HCT116 (cell line): ENCODE measurements around the gene UBE3C. TPM values are rescaled to one million over a fixed set of nuclear protein-coding genes. Genes with fewer than 3 reads are reported as not detected.

Source experiments
- ATAC-seq: fragments of 200-7000 bp; cut with Tn5 transposase; 2 replicates; pipeline ENCODE4 v1.9.1; 2020; ENCODE audit warnings: mild to moderate bottlenecking, moderate library complexity
- BruUV-seq: library from RNA; stranded (reverse); fragments of 400-500 nt; replicated peaks from 2 replicates; lab custom pipeline; 2021; lab: Mats Ljungman, UMichigan
- CTCF ChIA-PET: fragments of 300-600 bp; sonication (Branson Sonifier 250); formaldehyde crosslinking; loops from one replicate; lab custom pipeline; 2021; ENCODE audit warnings: antibody characterized with exemption; lab: Charles Lee
- POLR2A ChIA-PET: fragments of 300-600, 350-600 bp; sonication (Branson Sonifier 250); formaldehyde crosslinking; loops from one replicate; lab custom pipeline; 2021; ENCODE audit warnings: antibody characterized with exemption; lab: Charles Lee
- RAD21 ChIA-PET, 2 experiments: fragments of 300-600 bp; sonication (Branson Sonifier 250); formaldehyde crosslinking; loops; one replicate each; lab custom pipeline; 2023; ENCODE audit warnings: low total read pairs in 2 of 2; ENCODE audit not compliant: uncharacterized antibody in 2 of 2, unreplicated experiment in 2 of 2, low non-redundant PET in 1 of 2; lab: Charles Lee
- DNase-seq: peaks from one replicate; pipeline ENCODE4 v3.0.0-alpha.2; 2010; ENCODE audit warnings: low read depth, low spot score
- H2AFZ ChIP-seq: fragments of 200-600 bp; shearing (Covaris generic), sonication (generic); 2 replicates; pipeline ENCODE4 v1.6.1; 2017; ENCODE audit warnings: low read depth, mixed run types, mixed read lengths, antibody characterized with exemption, low read length; ENCODE audit not compliant: poor library complexity, severe bottlenecking
- H3K27ac ChIP-seq: 2 replicates; pipeline ENCODE4 v1.5.1; 2012; ENCODE audit warnings: low read depth, low read length
- H3K27me3 ChIP-seq: fragments of 200-600 bp; sonication (generic); 2 replicates; pipeline ENCODE4 v1.6.1; 2016; ENCODE audit warnings: mixed run types, low read length, mixed read lengths; ENCODE audit not compliant: insufficient read depth
- H3K36me3 ChIP-seq, 2 experiments: fragments of 200-500 bp in 1 of 2; fragments of 200-600 bp in 1 of 2; sonication (Bioruptor generic) in 1 of 2; sonication (generic) in 1 of 2; 2 replicates each; pipeline versions ENCODE4 v1.5.1 to v1.6.1; 2014 to 2016; ENCODE audit warnings: low read length in 2 of 2, inconsistent platforms in 1 of 2, mixed read lengths in 1 of 2, mixed run types in 1 of 2; ENCODE audit not compliant: insufficient read depth in 2 of 2, control insufficient read depth in 1 of 2
- H3K4me1 ChIP-seq, 2 experiments: fragments of 200-600 bp in 1 of 2; sonication (generic) in 1 of 2; 2 replicates each; pipeline versions ENCODE4 v1.5.1 to v1.6.1; 2012 to 2017; ENCODE audit warnings: low read length in 2 of 2, inconsistent platforms in 1 of 2, mild to moderate bottlenecking in 1 of 2, mixed read lengths in 1 of 2, mixed run types in 1 of 2, moderate library complexity in 1 of 2; ENCODE audit not compliant: insufficient read depth in 2 of 2, control insufficient read depth in 1 of 2
- H3K4me2 ChIP-seq: fragments of 200-600 bp; sonication (generic); 2 replicates; pipeline ENCODE4 v1.6.1; 2017; ENCODE audit warnings: mixed run types, low read length, mixed read lengths
- H3K4me3 ChIP-seq, 2 experiments: fragments of 200-600 bp in 1 of 2; sonication (generic) in 1 of 2; replicated peaks in 1 of 2; 2 replicates each; pipeline ENCODE4 v1.5.1; 2011 to 2016; ENCODE audit warnings: low read length in 2 of 2, control low read depth in 1 of 2, low read depth in 1 of 2, mild to moderate bottlenecking in 1 of 2, mixed read lengths in 1 of 2, mixed run types in 1 of 2
- H3K79me2 ChIP-seq: fragments of 200-600 bp; sonication (generic); 2 replicates; pipeline ENCODE4 v1.6.1; 2017; ENCODE audit warnings: mild to moderate bottlenecking, mixed run types, low read length, moderate library complexity, mixed read lengths; ENCODE audit not compliant: insufficient read depth
- H3K9ac ChIP-seq: fragments of 200-600 bp; sonication (generic); 2 replicates; pipeline ENCODE4 v1.6.1; 2016; ENCODE audit warnings: low read length, mixed read lengths
- H3K9me2 ChIP-seq: fragments of 200-600 bp; sonication (generic), shearing (Covaris generic); 2 replicates; pipeline ENCODE4 v1.6.1; 2017; ENCODE audit warnings: mixed run types, mild to moderate bottlenecking, moderate library complexity; ENCODE audit not compliant: insufficient read depth
- H3K9me3 ChIP-seq, 2 experiments: fragments of 200-500 bp in 1 of 2; fragments of 200-600 bp in 1 of 2; sonication (Bioruptor generic) in 1 of 2; sonication (generic) in 1 of 2; 2 replicates each; pipeline ENCODE4 v1.6.1; 2014 to 2017; ENCODE audit warnings: low read length in 2 of 2, mixed read lengths in 2 of 2, inconsistent platforms in 1 of 2, low read depth in 1 of 2, mild to moderate bottlenecking in 1 of 2, mixed run types in 1 of 2, moderate library complexity in 1 of 2; ENCODE audit not compliant: control insufficient read depth in 1 of 2, insufficient read depth in 1 of 2
- H4K20me1 ChIP-seq: fragments of 200-600 bp; sonication (generic), shearing (Covaris generic); 2 replicates; pipeline ENCODE4 v1.6.1; 2017; ENCODE audit warnings: mixed run types, mild to moderate bottlenecking, moderate library complexity; ENCODE audit not compliant: insufficient read depth
- ATF3 ChIP-seq: IDR thresholded peaks from 2 replicates; pipeline ENCODE4 v1.6.1; 2012
- CTCF ChIP-seq, 3 experiments: fragments of 200-600 bp in 1 of 3; sonication (generic) in 1 of 3; IDR thresholded peaks in 2 of 3; conservative IDR thresholded peaks in 1 of 3; 2 replicates each; pipeline ENCODE4 v1.5.1; 2012 to 2017; ENCODE audit warnings: low read depth in 2 of 3, low read length in 2 of 3, antibody characterized with exemption in 1 of 3, borderline replicate concordance in 1 of 3, control low read depth in 1 of 3, mild to moderate bottlenecking in 1 of 3, mixed read lengths in 1 of 3, mixed run types in 1 of 3, moderate library complexity in 1 of 3; ENCODE audit not compliant: insufficient read depth in 1 of 3
- EZH2 ChIP-seq: fragments of 200-600 bp; sonication (generic); IDR thresholded peaks from 2 replicates; pipeline ENCODE4 v1.6.1; 2017; ENCODE audit warnings: antibody characterized with exemption, mixed run types
- JUND ChIP-seq: IDR thresholded peaks from 2 replicates; pipeline ENCODE4 v1.6.1; 2012
- MAX ChIP-seq: IDR thresholded peaks from 2 replicates; pipeline ENCODE4 v1.6.1; 2012
- RAD21 ChIP-seq: IDR thresholded peaks from 2 replicates; pipeline ENCODE4 v1.6.1; 2012; ENCODE audit warnings: low read depth, mild to moderate bottlenecking
- REST ChIP-seq: IDR thresholded peaks from 2 replicates; pipeline ENCODE4 v1.6.1; 2012; ENCODE audit warnings: low read depth
- intact Hi-C: fragments of 100-400 bp; cut with micrococcal nuclease; formaldehyde crosslinking; loops from 2 replicates; pipeline ENCODE4 v1.10.0; 2022
- total RNA-seq: library from RNA; stranded (reverse); gene quantifications from one replicate; pipeline ENCODE4 v1.2.1, GENCODE V29; 2021; ENCODE audit not compliant: unreplicated experiment

UBE3C gene
- total RNA-seq, 1 experiment from 2014 or later, result 68.3 TPM

- TF ChIP-seq ATF3, result no peak
- no peak for TF ChIP-seq JUND
- no peak for TF ChIP-seq MAX
- TF ChIP-seq EZH2, result no peak
These were observed 11.8 kb upstream of the UBE3C start (continued) for GRCh38 chr7:157126921-157127320.

GRCh38 chr7:157129200-157129599, 9.5 kb upstream of the UBE3C start:
- no peaks in the 10 kb centered on the region for H3K79me2 ChIP-seq
- ATAC-seq (no peak), DNase-seq (no peak)
- no peaks in the 10 kb centered on the region for H3K27me3 ChIP-seq
- H3K9me2 ChIP-seq, result no peaks in the 10 kb centered on the region
- H3K4me1 ChIP-seq, result no peaks in the 10 kb centered on the region
- H4K20me1 ChIP-seq, result no peaks in the 10 kb centered on the region
- no peaks in the 10 kb centered on the region for H3K36me3 ChIP-seq
- ChIA-PET POLR2A (no interaction called here), CTCF (interaction anchor here (1.0 kb wide), 1 partner anchor 157 kb away, joined by 3 read pairs; no protein-coding TSS in a partner anchor), RAD21 (no interaction called here)
- H3K4me3 ChIP-seq, result no peak overlapping the region
- H3K4me2 ChIP-seq, result no peak overlapping the region
- H2AFZ ChIP-seq, result no peak overlapping the region
- H3K9ac ChIP-seq, result no peak overlapping the region
- intact Hi-C loops, result no loop called here
- H3K9me3 ChIP-seq, result no peaks in the 10 kb centered on the region
- H3K27ac ChIP-seq, result no peak overlapping the region
- no TSS peak for BruUV-seq
- no peak for TF ChIP-seq REST
- TF ChIP-seq RAD21, result peak; percentile 26; the same call in 1 of the 2 replicates
- TF ChIP-seq CTCF (IDR thresholded peaks at IDR 0.05 in 2 of 3, conservative IDR thresholded peaks at IDR 0.05 in 1 of 3; ENCODE audit: borderline replicate concordance in 1 of 3, insufficient read depth in 1 of 3, low read depth in 2 of 3, low read length in 2 of 3), result no peak
